PC-9 (cell line): ENCODE data around the gene RMI2. TPM values are rescaled to one million over a fixed set of nuclear protein-coding genes. Genes with fewer than 3 reads are reported as not detected.

Experiments used
- BruUV-seq: library from RNA; stranded (reverse); fragments of 400-500 nt; replicated peaks from 2 replicates; lab custom pipeline; 2021; lab: Mats Ljungman, UMichigan
- CTCF ChIA-PET: fragments of 300-600 bp; sonication (Branson Sonifier 250); formaldehyde crosslinking; loops from one replicate; lab custom pipeline; 2022; ENCODE audit warnings: antibody characterized with exemption; lab: Charles Lee
- POLR2A ChIA-PET: fragments of 300-600 bp; sonication (Branson Sonifier 250); formaldehyde crosslinking; loops from one replicate; lab custom pipeline; 2022; ENCODE audit warnings: antibody characterized with exemption; ENCODE audit not compliant: unreplicated experiment; lab: Charles Lee
- DNase-seq, 2 experiments: peaks; one replicate each; pipeline versions ENCODE4 v3.0.0 to v3.0.0-alpha.2; 2015 to 2022; ENCODE audit warnings: mixed read lengths in 1 of 2
- H2AFZ ChIP-seq: fragments of 200-600 bp; sonication (generic); 2 replicates; pipeline ENCODE4 v1.8.1; 2017; ENCODE audit warnings: antibody characterized with exemption
- H3F3A ChIP-seq: fragments of 200-600 bp; sonication (generic); 2 replicates; pipeline ENCODE4 v1.8.1; 2017; ENCODE audit warnings: antibody characterized with exemption, mild to moderate bottlenecking, low read depth; ENCODE audit not compliant: insufficient read depth
- H3K27ac ChIP-seq: fragments of 200-600 bp; sonication (generic); 2 replicates; pipeline ENCODE4 v1.6.1; 2016; ENCODE audit warnings: mixed run types
- H3K27me3 ChIP-seq: fragments of 200-600 bp; sonication (generic); 2 replicates; pipeline ENCODE4 v1.6.1; 2016; ENCODE audit warnings: low read depth, mixed run types; ENCODE audit not compliant: insufficient read depth
- H3K36me3 ChIP-seq: fragments of 200-600 bp; sonication (generic); 2 replicates; pipeline ENCODE4 v1.6.1; 2016; ENCODE audit warnings: low read depth, mixed run types
- H3K4me1 ChIP-seq: fragments of 200-600 bp; sonication (generic); replicated peaks from 2 replicates; pipeline ENCODE4 v1.6.1; 2016; ENCODE audit warnings: mixed run types; ENCODE audit not compliant: insufficient read depth
- H3K4me2 ChIP-seq: fragments of 200-600 bp; sonication (generic); 2 replicates; pipeline ENCODE4 v1.6.1; 2017; ENCODE audit warnings: mixed run types
- H3K4me3 ChIP-seq: fragments of 200-600 bp; sonication (generic); 2 replicates; pipeline ENCODE4 v1.6.1; 2016; ENCODE audit warnings: mixed run types
- H3K79me2 ChIP-seq: fragments of 200-600 bp; sonication (generic); 2 replicates; pipeline ENCODE4 v1.6.1; 2017; ENCODE audit warnings: low read depth, mixed run types
- H3K9me2 ChIP-seq: fragments of 200-600 bp; sonication (generic); 2 replicates; pipeline ENCODE4 v1.8.1; 2017; ENCODE audit warnings: mild to moderate bottlenecking; ENCODE audit not compliant: insufficient read depth
- H3K9me3 ChIP-seq: fragments of 200-600 bp; sonication (generic); 2 replicates; pipeline ENCODE4 v1.8.1; 2016; ENCODE audit warnings: low read depth; ENCODE audit not compliant: insufficient read depth
- H4K20me1 ChIP-seq: fragments of 200-600 bp; sonication (generic); 2 replicates; pipeline ENCODE4 v1.8.1; 2017; ENCODE audit not compliant: insufficient read depth
- EZH2 ChIP-seq: fragments of 200-600 bp; sonication (generic); IDR thresholded peaks from 2 replicates; pipeline ENCODE4 v1.8.0; 2017; ENCODE audit warnings: antibody characterized with exemption, low read depth
- intact Hi-C: fragments of 100-400 bp; cut with micrococcal nuclease; formaldehyde crosslinking; loops from one replicate; pipeline ENCODE4 v1.10.0; 2022; ENCODE audit not compliant: unreplicated experiment
- total RNA-seq: library from RNA; stranded (reverse); gene quantifications from 2 replicates; pipeline ENCODE4 v1.2.3, GENCODE V29; 2021
- TF ChIP-seq, protein P1 (sequence below): fragments of 200-600 bp; sonication (generic); conservative IDR thresholded peaks from 2 replicates; pipeline ENCODE4 v1.6.1; 2017; ENCODE audit warnings: mixed run types, antibody characterized with exemption, mild to moderate bottlenecking, moderate library complexity

RMI2 gene
- total RNA-seq, 1 experiment from 2014 or later, result 38.0 TPM

DNA sequence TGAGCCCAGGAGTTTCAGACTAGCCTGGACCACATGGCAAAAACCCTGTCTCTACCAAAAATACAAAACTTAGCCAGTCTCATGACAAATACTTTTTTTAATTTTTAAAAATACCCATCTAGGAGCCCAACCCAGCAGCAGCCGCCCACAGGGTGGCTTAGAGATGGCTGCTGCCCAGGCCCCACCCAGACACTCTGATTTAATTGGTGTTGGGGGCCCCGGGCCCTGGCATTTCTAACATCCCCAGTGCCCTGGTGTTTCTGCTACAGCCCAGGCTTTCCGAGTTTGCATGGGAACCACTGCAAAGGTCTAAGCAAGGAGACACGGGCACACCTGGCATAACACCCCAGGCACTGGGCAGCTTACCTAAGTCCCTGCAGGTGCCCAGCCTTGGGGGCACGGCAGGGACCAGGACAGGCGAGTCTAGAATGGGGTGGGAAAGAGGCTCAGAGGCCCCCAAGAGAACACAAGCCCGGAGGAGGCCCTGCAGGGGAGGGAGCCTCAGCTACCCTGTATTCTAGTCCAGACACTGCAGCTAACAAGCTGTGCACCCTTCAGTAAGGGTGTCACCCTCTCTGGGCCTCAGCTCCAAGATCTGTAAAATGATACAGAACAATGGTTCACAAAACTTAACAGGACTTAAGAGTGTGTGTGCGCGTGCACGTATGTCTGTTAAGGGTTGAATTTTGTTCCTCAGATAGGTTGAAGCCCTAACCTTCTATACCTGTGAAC lies 48.8 kb downstream of the RMI2 start:
- Histone ChIP-seq H2AFZ (no peak overlapping the region), H4K20me1 (no peaks in the 10 kb centered on the region), H3K79me2 (no peaks in the 10 kb centered on the region), H3K4me3 (no peak overlapping the region), H3K9me3 (no peaks in the 10 kb centered on the region), H3K27ac (no peak overlapping the region), H3K9me2 (no peaks in the 10 kb centered on the region), H3K4me2 (no peak overlapping the region), H3K36me3 (no peaks in the 10 kb centered on the region), H3K4me1 (0 out of 2 replicates have a peak, but pooled peaks cover 5% of the 10 kb centered on the region), H3F3A (no peaks in the 10 kb centered on the region), H3K27me3 (no peaks in the 10 kb centered on the region)
- no peak for TF ChIP-seq EZH2
- TF ChIP-seq, protein P1, sequence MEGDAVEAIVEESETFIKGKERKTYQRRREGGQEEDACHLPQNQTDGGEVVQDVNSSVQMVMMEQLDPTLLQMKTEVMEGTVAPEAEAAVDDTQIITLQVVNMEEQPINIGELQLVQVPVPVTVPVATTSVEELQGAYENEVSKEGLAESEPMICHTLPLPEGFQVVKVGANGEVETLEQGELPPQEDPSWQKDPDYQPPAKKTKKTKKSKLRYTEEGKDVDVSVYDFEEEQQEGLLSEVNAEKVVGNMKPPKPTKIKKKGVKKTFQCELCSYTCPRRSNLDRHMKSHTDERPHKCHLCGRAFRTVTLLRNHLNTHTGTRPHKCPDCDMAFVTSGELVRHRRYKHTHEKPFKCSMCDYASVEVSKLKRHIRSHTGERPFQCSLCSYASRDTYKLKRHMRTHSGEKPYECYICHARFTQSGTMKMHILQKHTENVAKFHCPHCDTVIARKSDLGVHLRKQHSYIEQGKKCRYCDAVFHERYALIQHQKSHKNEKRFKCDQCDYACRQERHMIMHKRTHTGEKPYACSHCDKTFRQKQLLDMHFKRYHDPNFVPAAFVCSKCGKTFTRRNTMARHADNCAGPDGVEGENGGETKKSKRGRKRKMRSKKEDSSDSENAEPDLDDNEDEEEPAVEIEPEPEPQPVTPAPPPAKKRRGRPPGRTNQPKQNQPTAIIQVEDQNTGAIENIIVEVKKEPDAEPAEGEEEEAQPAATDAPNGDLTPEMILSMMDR, result no peak
- ChIA-PET CTCF (no interaction called here), POLR2A (no interaction called here)
- DNase-seq, result no peak
- intact Hi-C loops, result loop anchor here (10.0 kb wide), 1 partner anchor 671 kb away; no protein-coding TSS in a partner anchor
- BruUV-seq, result no TSS peak

DNA sequence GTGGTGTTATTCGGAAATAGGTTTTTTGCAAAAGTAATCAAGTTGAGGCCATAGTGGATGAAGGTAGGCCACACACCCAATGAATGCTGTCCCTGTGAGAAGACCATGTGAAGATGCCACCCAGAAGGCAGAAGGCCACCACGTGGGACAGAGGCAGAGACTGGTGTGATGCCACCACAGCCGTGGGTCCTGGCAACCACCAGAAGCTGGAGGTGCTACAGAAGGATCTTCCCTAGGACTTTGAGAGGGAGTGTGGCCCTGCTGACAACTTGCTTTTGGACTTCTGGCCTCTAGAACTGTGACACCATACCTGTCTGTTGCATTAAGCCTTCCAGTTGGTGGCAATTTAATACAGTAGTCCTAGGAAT lies 49.3 kb downstream of the RMI2 start:
- CTCF ChIA-PET, result no interaction called here
- Histone ChIP-seq H3K27ac (no peak overlapping the region), H3K4me3 (no peak overlapping the region), H4K20me1 (no peaks in the 10 kb centered on the region), H2AFZ (no peak overlapping the region), H3K4me1 (0 out of 2 replicates have a peak, but pooled peaks cover 5% of the 10 kb centered on the region), H3F3A (no peaks in the 10 kb centered on the region), H3K36me3 (no peaks in the 10 kb centered on the region), H3K9me3 (no peaks in the 10 kb centered on the region), H3K9me2 (no peaks in the 10 kb centered on the region), H3K79me2 (no peaks in the 10 kb centered on the region), H3K27me3 (no peaks in the 10 kb centered on the region), H3K4me2 (no peak overlapping the region)
- BruUV-seq, result no TSS peak
- TF ChIP-seq, protein P1, result no peak
- no peak for TF ChIP-seq EZH2
- no peak for DNase-seq
- POLR2A ChIA-PET, result interaction anchor here (0.5 kb wide), 1 partner anchor 64 kb away, joined by 5 read pairs; no protein-coding TSS in a partner anchor
- intact Hi-C loops, result loop anchor here (10.0 kb wide), 1 partner anchor 670 kb away; no protein-coding TSS in a partner anchor

DNA sequence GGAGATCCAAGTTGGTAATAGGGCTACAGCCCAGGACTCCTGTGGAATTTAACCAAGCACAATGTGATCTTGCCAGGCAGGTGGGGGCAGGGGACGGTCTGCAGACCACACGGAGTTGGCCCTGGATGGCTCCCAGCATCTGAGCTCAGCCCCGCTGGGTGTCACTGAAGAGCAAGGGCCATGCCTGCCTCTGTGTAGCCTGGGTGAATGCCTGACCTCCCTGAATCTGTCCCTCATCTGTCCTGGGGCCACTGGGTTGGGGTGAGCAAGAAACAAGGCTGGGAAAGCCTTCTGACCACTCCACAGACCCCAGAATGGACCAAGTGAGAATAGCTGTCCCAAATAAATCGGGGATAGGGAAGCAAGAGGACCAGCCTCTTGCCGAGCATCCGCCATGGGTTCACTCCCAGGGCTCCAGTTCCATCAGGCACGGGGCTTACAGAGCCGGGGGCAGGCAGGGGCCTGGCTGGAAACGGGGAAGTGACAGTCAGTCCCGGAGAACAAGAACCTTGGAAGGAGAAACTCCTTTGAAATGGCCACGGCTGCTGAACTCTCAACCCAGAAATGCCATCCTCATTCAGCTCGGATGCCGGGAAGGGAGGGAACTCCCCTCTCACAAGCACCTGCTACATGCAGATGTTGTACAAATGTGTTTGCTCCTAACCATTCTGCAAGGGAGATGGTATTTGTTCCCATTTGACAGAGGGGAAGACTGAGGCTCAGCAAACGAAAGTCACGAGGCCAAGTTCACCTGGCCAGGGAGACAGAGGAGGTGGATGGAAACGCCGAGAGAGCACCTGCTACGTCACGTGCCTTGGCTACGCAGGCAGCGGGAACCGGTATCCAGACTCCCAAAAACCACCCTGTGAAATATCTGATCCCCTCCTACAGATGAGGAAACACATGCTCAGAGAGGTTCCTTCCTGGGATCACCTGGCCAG lies 50.0 kb downstream of the RMI2 start:
- ChIA-PET CTCF (no interaction called here), POLR2A (interaction anchor here (0.5 to 0.6 kb wide), 2 partner anchors 63 to 436 kb away, joined by 5 to 7 read pairs; no protein-coding TSS in a partner anchor)
- no peak overlapping the region for H2AFZ ChIP-seq
- H3K27me3 ChIP-seq, result no peaks in the 10 kb centered on the region
- no peaks in the 10 kb centered on the region for H3K9me2 ChIP-seq
- no peaks in the 10 kb centered on the region for H4K20me1 ChIP-seq
- no peak overlapping the region for H3K4me3 ChIP-seq
- no peak overlapping the region for H3K27ac ChIP-seq
- no peaks in the 10 kb centered on the region for H3K36me3 ChIP-seq
- no peaks in the 10 kb centered on the region for H3K9me3 ChIP-seq
- no peaks in the 10 kb centered on the region for H3K79me2 ChIP-seq
- BruUV-seq, result no TSS peak
- no peak for TF ChIP-seq EZH2
- TF ChIP-seq, protein P1, result no peak
- no peak for DNase-seq
- no peaks in the 10 kb centered on the region for H3F3A ChIP-seq
- H3K4me1 ChIP-seq, result 0 out of 2 replicates have a peak, but pooled peaks cover 5% of the 10 kb centered on the region
- no peak overlapping the region for H3K4me2 ChIP-seq
- intact Hi-C loops, result loop anchor here (5.0 to 10.0 kb wide), 2 partner anchors 417 to 670 kb away; no protein-coding TSS in a partner anchor
